HepG2 (cell line): ENCODE results near the gene IKZF5. TPM values are rescaled to one million over a fixed set of nuclear protein-coding genes. Genes with fewer than 3 reads are reported as not detected.

Experiments
- CREB1 ChIP-seq, 2 experiments: fragments of 450-650 bp in 1 of 2; IDR thresholded peaks; 2 replicates each; pipeline ENCODE4 v1.6.1; 2016 to 2017; ENCODE audit warnings: control low read depth in 1 of 2, mild to moderate bottlenecking in 1 of 2, missing compliant biosample characterization in 1 of 2, missing genetic modification characterization in 1 of 2
- FOXO4 ChIP-seq: sonication (generic); formaldehyde crosslinking; conservative IDR thresholded peaks from 2 replicates; pipeline ENCODE4 v1.8.1; 2023; ENCODE audit warnings: missing genetic modification reagents
- MEIS2 ChIP-seq: sonication (generic); formaldehyde crosslinking; IDR thresholded peaks from 2 replicates; pipeline ENCODE4 v1.9.0; 2021; ENCODE audit warnings: mild to moderate bottlenecking, missing genetic modification reagents
- MYC ChIP-seq: sonication (generic); formaldehyde crosslinking; IDR thresholded peaks from 2 replicates; pipeline ENCODE4 v1.9.0; 2021; ENCODE audit warnings: missing genetic modification reagents, borderline replicate concordance
- NR2F6 ChIP-seq, 2 experiments: IDR thresholded peaks; 2 replicates each; pipeline ENCODE4 v1.6.1; 2016; ENCODE audit warnings: antibody characterized with exemption in 1 of 2, mild to moderate bottlenecking in 1 of 2
- PRDM15 ChIP-seq: sonication (generic); formaldehyde crosslinking; IDR thresholded peaks from 2 replicates; pipeline ENCODE4 v1.4.0; 2020; ENCODE audit warnings: missing genetic modification reagents
- RCOR2 ChIP-seq: IDR thresholded peaks from 2 replicates; pipeline ENCODE4 v1.6.1; 2016; ENCODE audit warnings: missing biosample characterization, missing genetic modification reagents
- RXRA ChIP-seq: sonication (generic); formaldehyde crosslinking; IDR thresholded peaks from 2 replicates; pipeline ENCODE4 v1.5.1; 2020; ENCODE audit warnings: missing genetic modification reagents
- SAP130 ChIP-seq: IDR thresholded peaks from 2 replicates; pipeline ENCODE4 v1.6.1; 2016; ENCODE audit warnings: low read depth
- SNRNP70 ChIP-seq: fragments of 200-400 bp; formaldehyde crosslinking; IDR thresholded peaks from 2 replicates; pipeline ENCODE4 v1.6.1; 2017; ENCODE audit warnings: mild to moderate bottlenecking, low read depth, low read length, moderate library complexity
- SPEN ChIP-seq: sonication (generic); formaldehyde crosslinking; IDR thresholded peaks from 2 replicates; pipeline ENCODE4 v1.5.1; 2020; ENCODE audit warnings: low read depth, mild to moderate bottlenecking, missing genetic modification reagents
- TCF7 ChIP-seq: sonication (generic); IDR thresholded peaks from 2 replicates; pipeline ENCODE4 v1.6.1; 2016; ENCODE audit warnings: antibody characterized with exemption, low read depth
- YY1 ChIP-seq: IDR thresholded peaks from 2 replicates; pipeline ENCODE4 v1.6.1; 2011; ENCODE audit warnings: low read length, low read depth, moderate library complexity, mild to moderate bottlenecking; ENCODE audit not compliant: insufficient read depth, insufficient replicate concordance
- ZBTB42 ChIP-seq: sonication (generic); formaldehyde crosslinking; IDR thresholded peaks from 2 replicates; pipeline ENCODE4 v1.5.0; 2020; ENCODE audit warnings: mild to moderate bottlenecking, missing genetic modification reagents
- ZMYM3 ChIP-seq: sonication (generic); formaldehyde crosslinking; IDR thresholded peaks from 2 replicates; pipeline ENCODE4 v1.5.1; 2020; ENCODE audit warnings: mild to moderate bottlenecking, missing genetic modification reagents
- ZNF138 ChIP-seq: sonication (generic); formaldehyde crosslinking; IDR thresholded peaks from 2 replicates; pipeline ENCODE4 v1.5.0; 2020; ENCODE audit warnings: mild to moderate bottlenecking, low read depth, missing genetic modification reagents
- ZNF598 ChIP-seq: sonication (generic); formaldehyde crosslinking; IDR thresholded peaks from 2 replicates; pipeline ENCODE4 v1.5.1; 2020; ENCODE audit warnings: mild to moderate bottlenecking, missing genetic modification reagents, borderline replicate concordance
- ZNF720 ChIP-seq: sonication (generic); formaldehyde crosslinking; IDR thresholded peaks from 2 replicates; pipeline ENCODE4 v1.4.0; 2020; ENCODE audit warnings: missing genetic modification reagents
- ZNF839 ChIP-seq: sonication (generic); formaldehyde crosslinking; IDR thresholded peaks from 2 replicates; pipeline ENCODE4 v1.4.0; 2020; ENCODE audit warnings: missing genetic modification reagents, mild to moderate bottlenecking, borderline replicate concordance
- polyA plus RNA-seq, 8 experiments: library from polyadenylated mRNA; depleted of rRNA in 3 of 8; stranded (reverse) in 7 of 8; unstranded in 1 of 8; fragments of >200 nt; fragmentation: Illumina TruSeq in 4 of 8; extraction: Trizol in 4 of 8; gene quantifications; 2 replicates each; pipeline versions ENCODE4 v1.2.1 to v1.2.3, GENCODE V29; 2011 to 2016; ENCODE audit warnings: low read depth in 4 of 8, missing spikeins in 1 of 8, mixed read lengths in 1 of 8; ENCODE audit not compliant: insufficient read depth in 1 of 8
- total RNA-seq, 5 experiments: library from RNA; depleted of rRNA; stranded (reverse); fragments of >200 nt; fragmentation: Illumina TruSeq; extraction: Trizol; gene quantifications; 2 replicates each; pipeline ENCODE4 v1.2.3, GENCODE V29; 2016; ENCODE audit warnings: low read depth in 1 of 5
- TF ChIP-seq, protein P1 (sequence below): sonication (generic); formaldehyde crosslinking; IDR thresholded peaks from 2 replicates; pipeline ENCODE4 v1.5.1; 2020; ENCODE audit warnings: missing genetic modification reagents, mild to moderate bottlenecking, borderline replicate concordance
- TF ChIP-seq, protein P2 (sequence below): sonication (generic); formaldehyde crosslinking; IDR thresholded peaks from 2 replicates; pipeline ENCODE4 v1.8.0; 2022; ENCODE audit warnings: mild to moderate bottlenecking, missing genetic modification reagents, moderate library complexity

IKZF5 gene
- total and polyA plus RNA-seq, 2 of the 13 experiments (the other 11 are each of a cell fraction or from before 2014, with no cell fraction given): 3.7 to 12.0 TPM

DNA sequence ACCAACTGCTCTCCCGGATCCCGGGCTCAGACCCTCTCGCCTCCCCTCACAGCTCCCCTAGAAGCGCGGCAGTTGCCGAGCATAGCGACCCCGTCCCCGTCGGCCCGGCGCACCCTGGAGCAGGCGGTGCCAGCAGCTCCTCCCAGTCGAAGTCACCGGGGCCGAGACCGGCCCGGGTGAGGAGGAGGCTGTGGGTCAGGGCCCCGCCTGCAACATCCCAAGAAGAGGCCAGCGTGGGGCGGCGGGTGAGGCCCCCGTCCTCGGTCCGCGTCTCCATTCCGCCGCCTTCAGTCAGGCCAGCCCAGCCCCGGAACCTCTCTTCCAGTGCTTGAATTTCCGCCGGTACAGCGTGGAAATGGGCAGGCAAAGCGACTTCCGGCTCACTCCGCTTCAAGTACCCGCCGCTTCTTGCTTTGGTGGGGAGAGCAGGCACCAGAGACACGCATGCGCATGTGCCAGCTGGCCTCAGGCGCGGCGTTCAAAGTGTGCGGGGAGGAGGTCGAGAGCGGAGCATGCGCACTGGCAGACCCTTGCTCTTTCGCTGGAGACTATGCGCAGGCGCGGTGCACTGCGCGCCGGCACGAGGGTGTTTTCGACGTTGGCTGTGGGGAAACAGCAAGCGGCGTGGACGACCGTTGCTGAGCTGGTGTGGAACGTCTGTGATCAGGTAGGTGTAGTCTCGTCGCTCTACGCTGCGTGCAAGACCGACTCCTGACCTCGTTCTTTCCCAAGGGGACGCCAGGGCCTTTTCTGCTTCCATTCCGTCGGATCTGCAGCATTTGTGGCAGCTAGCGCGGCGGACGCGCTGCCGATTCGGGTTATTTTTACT, 54.5 kb downstream of the IKZF5 start, which contains the start of gene C10orf88 (continued):
- TF ChIP-seq PRDM15 (CRISPR knock-in tag) (peak; percentile 77; the same call in 1 of the 2 replicates), SPEN (CRISPR knock-in tag) (peak; percentile 90), MEIS2 (0 out of 2 replicates have a peak, but pooled peaks have one; percentile 18), ZBTB42 (peak; percentile 94), SNRNP70 (no peak), RCOR2 (CRISPR knock-in tag) (peak; percentile 48; the same call in 1 of the 2 replicates), MYC (CRISPR knock-in tag) (peak; percentile 73; the same call in 1 of the 2 replicates), ZNF839 (peak; percentile 92; the same call in 1 of the 2 replicates), TCF7 (peak; percentile 54; the same call in 1 of the 2 replicates), ZNF138 (CRISPR knock-in tag) (peak; percentile 95; the same call in 1 of the 2 replicates), RXRA (CRISPR knock-in tag) (peak; percentile 75), ZMYM3 (CRISPR knock-in tag) (peak; percentile 67), YY1 (peak; percentile 77), ZNF598 (peak; percentile 90; the same call in 1 of the 2 replicates), SAP130 (peak; percentile 96), NR2F6 (IDR thresholded peaks at IDR 0.05) (no peak), NR2F6 (CRISPR knock-in tag; IDR thresholded peaks at IDR 0.05) (peak; percentile 63), FOXO4 (CRISPR knock-in tag) (peak; percentile 49; the same call in 1 of the 2 replicates), CREB1 (IDR thresholded peaks at IDR 0.05) (0 out of 2 replicates have a peak, but pooled peaks have one; percentile 39), CREB1 (CRISPR knock-in tag; IDR thresholded peaks at IDR 0.05) (no peak), ZNF720 (CRISPR knock-in tag) (peak; percentile 51; the same call in 1 of the 2 replicates)
- TF ChIP-seq, protein P1, sequence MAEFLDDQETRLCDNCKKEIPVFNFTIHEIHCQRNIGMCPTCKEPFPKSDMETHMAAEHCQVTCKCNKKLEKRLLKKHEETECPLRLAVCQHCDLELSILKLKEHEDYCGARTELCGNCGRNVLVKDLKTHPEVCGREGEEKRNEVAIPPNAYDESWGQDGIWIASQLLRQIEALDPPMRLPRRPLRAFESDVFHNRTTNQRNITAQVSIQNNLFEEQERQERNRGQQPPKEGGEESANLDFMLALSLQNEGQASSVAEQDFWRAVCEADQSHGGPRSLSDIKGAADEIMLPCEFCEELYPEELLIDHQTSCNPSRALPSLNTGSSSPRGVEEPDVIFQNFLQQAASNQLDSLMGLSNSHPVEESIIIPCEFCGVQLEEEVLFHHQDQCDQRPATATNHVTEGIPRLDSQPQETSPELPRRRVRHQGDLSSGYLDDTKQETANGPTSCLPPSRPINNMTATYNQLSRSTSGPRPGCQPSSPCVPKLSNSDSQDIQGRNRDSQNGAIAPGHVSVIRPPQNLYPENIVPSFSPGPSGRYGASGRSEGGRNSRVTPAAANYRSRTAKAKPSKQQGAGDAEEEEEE (CRISPR knock-in tag): no peak
- TF ChIP-seq, protein P2, sequence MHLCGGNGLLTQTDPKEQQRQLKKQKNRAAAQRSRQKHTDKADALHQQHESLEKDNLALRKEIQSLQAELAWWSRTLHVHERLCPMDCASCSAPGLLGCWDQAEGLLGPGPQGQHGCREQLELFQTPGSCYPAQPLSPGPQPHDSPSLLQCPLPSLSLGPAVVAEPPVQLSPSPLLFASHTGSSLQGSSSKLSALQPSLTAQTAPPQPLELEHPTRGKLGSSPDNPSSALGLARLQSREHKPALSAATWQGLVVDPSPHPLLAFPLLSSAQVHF (CRISPR knock-in tag): peak; percentile 76; the same call in 1 of the 2 replicates
